Activated naive CD8-positive, alpha-beta T cell treated with anti-CD3 and anti-CD28 coated beads, Interleukin-2, amount 50 U/mL, for 24 hours (primary cell): Measurements from ENCODE around the gene TRIM52.

Experiments used
- ATAC-seq: fragments of 150-1000 bp; cut with Tn5 transposase; one replicate; pipeline ENCODE4 v1.10.0; 2021
- DNase-seq: peaks from one replicate; pipeline ENCODE4 v3.0.0; 2021
- H3K27ac Mint-ChIP-seq: one replicate; pipeline ENCODE4 v1.8.0; 2021; ENCODE audit warnings: mild to moderate bottlenecking, mixed read lengths
- H3K27me3 Mint-ChIP-seq: one replicate; pipeline ENCODE4 v1.8.0; 2021; ENCODE audit warnings: mixed read lengths
- H3K36me3 Mint-ChIP-seq: one replicate; pipeline ENCODE4 v1.8.0; 2021; ENCODE audit warnings: low read depth, mixed read lengths
- H3K4me1 Mint-ChIP-seq: one replicate; pipeline ENCODE4 v1.8.0; 2021; ENCODE audit warnings: mixed read lengths
- H3K4me3 Mint-ChIP-seq: one replicate; pipeline ENCODE4 v1.8.0; 2021; ENCODE audit warnings: mild to moderate bottlenecking, moderate library complexity, mixed read lengths
- H3K9me3 Mint-ChIP-seq: one replicate; pipeline ENCODE4 v1.8.0; 2021; ENCODE audit warnings: mixed read lengths

Gene TRIM52

GRCh38 chr5:181265092-181265671 is 4.2 kb upstream of the TRIM52 start:
- no peak overlapping the region for H3K4me3 Mint-ChIP-seq
- peaks cover 4% of the 10 kb centered on the region for H3K4me1 Mint-ChIP-seq
- H3K9me3 Mint-ChIP-seq, result no peaks in the 10 kb centered on the region
- no peak for DNase-seq
- no peak overlapping the region for H3K27ac Mint-ChIP-seq
- peaks cover 12% of the 10 kb centered on the region for H3K36me3 Mint-ChIP-seq
- ATAC-seq, result no peak
- H3K27me3 Mint-ChIP-seq, result no peaks in the 10 kb centered on the region

- ATAC-seq, result no peak
- no peak for DNase-seq
- no peak overlapping the region for H3K4me3 Mint-ChIP-seq
- H3K36me3 Mint-ChIP-seq, result peaks cover 12% of the 10 kb centered on the region
- no peaks in the 10 kb centered on the region for H3K9me3 Mint-ChIP-seq
- no peak overlapping the region for H3K27ac Mint-ChIP-seq
- peaks cover 15% of the 10 kb centered on the region for H3K4me1 Mint-ChIP-seq
- no peaks in the 10 kb centered on the region for H3K27me3 Mint-ChIP-seq
These were observed 2.7 kb upstream of the TRIM52 start for GRCh38 chr5:181263633-181264032.

- Mint-ChIP-seq H3K36me3 (peaks cover 23% of the 10 kb centered on the region), H3K4me1 (peaks cover 34% of the 10 kb centered on the region), H3K27me3 (no peaks in the 10 kb centered on the region), H3K27ac (peak overlapping the region; percentile 97), H3K4me3 (peak overlapping the region; percentile 97), H3K9me3 (no peaks in the 10 kb centered on the region)
- ATAC-seq, result peak; percentile 62
- DNase-seq, result peak; percentile 73
These were observed 542 bp upstream of the TRIM52 start for GRCh38 chr5:181261320-181262049.

DNA sequence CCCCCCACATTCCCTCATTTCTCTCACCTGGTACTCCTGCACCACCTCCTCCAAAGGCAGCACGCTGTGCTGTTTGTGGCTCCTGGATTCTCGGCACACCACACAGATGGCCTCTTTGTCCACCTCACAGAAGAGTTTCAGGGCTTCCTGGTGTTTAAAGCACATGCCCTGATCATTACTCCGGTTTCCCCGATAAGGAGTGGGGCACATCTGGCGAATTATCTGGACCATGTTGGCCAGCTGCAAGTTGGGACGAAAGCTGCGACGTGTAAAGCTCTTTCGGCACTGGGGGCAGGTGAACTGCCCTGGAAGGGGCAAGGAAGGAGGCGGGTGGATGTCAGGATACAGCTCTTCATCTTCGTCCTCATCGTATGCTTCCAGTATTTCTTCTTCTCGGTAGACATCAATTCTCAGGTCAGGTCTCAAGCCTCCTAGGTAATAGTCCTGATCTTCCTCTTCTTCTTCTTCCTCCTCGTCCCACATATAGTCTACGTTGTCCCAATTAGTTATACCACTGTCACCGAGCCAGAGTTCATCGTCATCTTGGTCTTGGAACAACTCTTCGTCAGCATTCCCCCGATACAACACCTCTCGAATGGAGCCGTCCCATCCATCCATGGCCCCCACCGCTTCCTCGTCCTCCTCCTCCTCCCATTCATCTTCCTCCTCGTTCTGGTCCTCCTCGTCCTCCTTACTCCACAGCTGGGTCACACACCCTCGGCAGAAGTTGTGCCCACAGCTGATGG is 796 bp downstream of the TRIM52 start:
- peaks cover 47% of the 10 kb centered on the region for H3K4me1 Mint-ChIP-seq
- H3K27me3 Mint-ChIP-seq, result no peaks in the 10 kb centered on the region
- no peak for ATAC-seq
- peak overlapping the region; percentile 97 for H3K4me3 Mint-ChIP-seq
- no peak for DNase-seq
- no peaks in the 10 kb centered on the region for H3K9me3 Mint-ChIP-seq
- peak overlapping the region; percentile 97 for H3K27ac Mint-ChIP-seq
- H3K36me3 Mint-ChIP-seq, result peaks cover 34% of the 10 kb centered on the region

DNA sequence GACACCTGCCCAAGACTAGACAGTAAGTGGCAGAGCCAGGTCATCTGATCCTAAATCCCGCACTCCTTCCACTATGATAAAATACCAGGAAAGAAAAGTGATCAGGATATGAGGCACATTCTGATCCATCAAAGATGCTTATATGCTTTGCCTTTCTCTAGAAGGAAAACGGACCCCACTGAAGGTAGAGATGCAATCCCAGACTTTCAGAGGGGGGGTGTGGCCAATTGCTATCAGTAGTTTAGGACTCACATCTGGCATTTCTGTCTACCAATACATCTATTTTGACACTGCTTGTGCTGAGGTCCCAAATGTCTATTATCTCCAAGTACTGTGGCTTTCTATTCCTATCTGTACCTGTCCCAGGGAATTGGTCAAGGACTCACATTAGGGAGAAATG is 1.7 kb downstream of the TRIM52 start:
- DNase-seq, result no peak
- peak overlapping the region; percentile 97 for H3K4me3 Mint-ChIP-seq
- no peaks in the 10 kb centered on the region for H3K27me3 Mint-ChIP-seq
- peak overlapping the region; percentile 97 for H3K27ac Mint-ChIP-seq
- peaks cover 39% of the 10 kb centered on the region for H3K36me3 Mint-ChIP-seq
- ATAC-seq, result no peak
- peaks cover 55% of the 10 kb centered on the region for H3K4me1 Mint-ChIP-seq
- H3K9me3 Mint-ChIP-seq, result no peaks in the 10 kb centered on the region

DNA sequence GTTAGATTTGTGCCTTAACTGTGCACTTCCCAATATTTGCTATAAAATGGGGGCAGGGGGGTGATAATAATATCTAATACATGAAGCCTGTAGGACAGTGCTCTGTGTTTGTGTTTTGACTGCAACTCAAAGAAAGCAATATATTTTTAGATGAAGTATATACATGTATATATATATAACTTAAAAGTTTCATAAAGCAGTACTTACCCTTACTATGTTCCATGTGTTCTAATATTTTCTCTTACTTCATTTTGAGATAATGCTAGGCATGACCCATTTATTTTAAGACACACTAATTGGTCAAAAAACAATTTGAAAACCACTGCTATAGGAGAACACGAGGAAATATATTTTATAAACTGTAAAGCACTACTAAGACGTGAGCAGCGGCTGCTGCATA is 2.4 kb downstream of the TRIM52 start:
- ATAC-seq, result no peak
- Mint-ChIP-seq H3K27ac (peak overlapping the region; percentile 11), H3K4me3 (peak overlapping the region; percentile 97), H3K27me3 (no peaks in the 10 kb centered on the region), H3K4me1 (peaks cover 57% of the 10 kb centered on the region), H3K36me3 (peaks cover 36% of the 10 kb centered on the region), H3K9me3 (no peaks in the 10 kb centered on the region)
- DNase-seq, result no peak

DNA sequence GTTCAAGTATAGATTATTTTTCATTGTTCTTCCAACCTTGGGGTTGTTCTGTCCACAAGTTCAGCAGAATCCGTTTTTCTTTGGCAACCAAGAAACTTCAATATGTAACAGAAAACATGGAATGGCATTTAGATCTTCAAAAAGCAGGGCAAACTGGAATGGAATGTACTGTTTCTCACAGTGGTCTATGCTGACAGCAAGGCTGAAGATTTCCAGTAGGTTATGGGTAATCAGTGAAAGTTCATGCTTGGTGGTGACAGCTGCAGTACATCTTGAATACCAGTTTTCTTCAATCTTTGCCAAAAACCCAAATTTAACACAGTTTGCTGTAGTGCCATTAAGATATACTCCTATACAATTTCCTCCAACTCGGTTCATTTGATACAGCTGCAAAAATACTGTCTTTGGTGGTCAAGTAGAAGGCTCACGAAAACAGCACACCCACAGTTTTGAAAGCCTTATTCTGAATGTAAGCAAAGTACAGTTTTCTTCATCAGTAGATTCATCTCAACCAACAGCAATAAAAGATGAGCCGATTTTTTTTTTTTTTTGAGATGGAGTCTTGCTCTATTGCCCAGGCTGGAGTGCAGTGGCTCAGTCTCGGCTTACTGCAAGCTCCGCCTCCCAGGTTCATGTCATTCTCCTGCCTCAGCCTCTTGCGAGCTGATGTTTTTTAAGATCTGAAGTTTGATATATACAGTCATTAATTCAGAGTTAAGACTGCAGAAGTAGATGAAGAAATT is 4.9 kb downstream of the TRIM52 start:
- Mint-ChIP-seq H3K27me3 (no peaks in the 10 kb centered on the region), H3K4me3 (no peak overlapping the region), H3K36me3 (peaks cover 41% of the 10 kb centered on the region), H3K9me3 (no peaks in the 10 kb centered on the region), H3K27ac (peak overlapping the region; percentile 32), H3K4me1 (peaks cover 69% of the 10 kb centered on the region)
- ATAC-seq, result no peak
- DNase-seq, result no peak

DNA sequence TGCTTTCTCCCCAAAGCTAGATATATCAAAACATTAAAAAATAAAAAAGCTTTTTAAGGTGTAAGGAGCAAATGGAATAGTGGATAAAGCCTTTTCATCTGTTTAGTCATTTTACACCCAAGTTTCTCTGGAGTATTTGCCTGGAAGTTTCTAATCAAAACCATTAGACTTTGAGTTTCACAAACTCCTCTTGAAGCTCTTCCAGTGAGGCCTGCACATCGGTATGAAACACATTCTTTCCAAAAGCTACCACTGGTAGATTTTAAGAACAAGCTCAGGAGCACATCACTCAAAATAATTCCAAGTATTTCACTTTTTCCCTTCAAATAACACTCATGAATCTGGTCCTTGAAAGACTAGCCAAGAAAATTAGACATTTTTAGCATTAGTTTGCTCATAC is 5.7 kb downstream of the TRIM52 start:
- Mint-ChIP-seq H3K36me3 (peaks cover 46% of the 10 kb centered on the region), H3K4me1 (peaks cover 72% of the 10 kb centered on the region)

GRCh38 chr5:181248277-181248676 is 12.7 kb downstream of the TRIM52 start:
- DNase-seq (no peak), ATAC-seq (no peak)
- H3K9me3 Mint-ChIP-seq, result no peaks in the 10 kb centered on the region
- H3K27ac Mint-ChIP-seq, result peak overlapping the region; percentile 87
- peak overlapping the region; percentile 94 for H3K4me3 Mint-ChIP-seq
- H3K36me3 Mint-ChIP-seq, result peaks cover 33% of the 10 kb centered on the region
- no peaks in the 10 kb centered on the region for H3K27me3 Mint-ChIP-seq
- peaks cover 63% of the 10 kb centered on the region for H3K4me1 Mint-ChIP-seq

More for the DNA sequence above, 5.7 kb downstream of the TRIM52 start:
- Mint-ChIP-seq H3K27me3 (no peaks in the 10 kb centered on the region), H3K4me3 (no peak overlapping the region), H3K9me3 (no peaks in the 10 kb centered on the region), H3K27ac (peak overlapping the region; percentile 39)
- ATAC-seq (no peak), DNase-seq (no peak)

- peaks cover 71% of the 10 kb centered on the region for H3K4me1 Mint-ChIP-seq
- H3K27ac Mint-ChIP-seq, result peak overlapping the region; percentile 99
- DNase-seq (peak; percentile 88), ATAC-seq (peak; percentile 49)
- peaks cover 48% of the 10 kb centered on the region for H3K36me3 Mint-ChIP-seq
- H3K4me3 Mint-ChIP-seq, result peak overlapping the region; percentile 94
- no peaks in the 10 kb centered on the region for H3K27me3 Mint-ChIP-seq
- no peaks in the 10 kb centered on the region for H3K9me3 Mint-ChIP-seq
These were observed 14.5 kb downstream of the TRIM52 start for GRCh38 chr5:181246276-181247049.

GRCh38 chr5:181245427-181246275 is 15.3 kb downstream of the TRIM52 start:
- Mint-ChIP-seq H3K27me3 (no peaks in the 10 kb centered on the region), H3K4me1 (peaks cover 71% of the 10 kb centered on the region), H3K4me3 (peak overlapping the region; percentile 94), H3K36me3 (peaks cover 52% of the 10 kb centered on the region), H3K27ac (peak overlapping the region; percentile 99), H3K9me3 (no peaks in the 10 kb centered on the region)
- ATAC-seq (no peak), DNase-seq (no peak)

- H3K4me1 Mint-ChIP-seq, result peaks cover 68% of the 10 kb centered on the region
- peak within 1 kb of the TSS; percentile 94 for H3K4me3 Mint-ChIP-seq
- ATAC-seq, result peak; percentile 67
- H3K9me3 Mint-ChIP-seq, result no peaks in the 10 kb centered on the region
- H3K36me3 Mint-ChIP-seq, result peaks cover 65% of the 10 kb centered on the region
- H3K27ac Mint-ChIP-seq, result peak within 1 kb of the TSS; percentile 99
- no peaks in the 10 kb centered on the region for H3K27me3 Mint-ChIP-seq
- DNase-seq, result peak; percentile 88
These were observed 17.2 kb downstream of the TRIM52 start, which contains the start of gene RACK1 for GRCh38 chr5:181243564-181244343. Gene RACK1 (minus strand): TSS chr5:181243906. CDS start chr5:181243800, 106 bp downstream.
